Mesendoderm (in vitro differentiated cells): Measurements from ENCODE around the gene TBCD.

Experiments
- DNase-seq: peaks from one replicate; pipeline ENCODE4 v3.0.0; 2013
- H2AK5ac ChIP-seq: 2 replicates; pipeline ENCODE4 v1.6.1; 2013; ENCODE audit warnings: low read length, inconsistent platforms
- H2BK120ac ChIP-seq: 2 replicates; pipeline ENCODE4 v1.6.1; 2013; ENCODE audit warnings: low read depth, mild to moderate bottlenecking, low read length, moderate library complexity, mixed read lengths
- H2BK15ac ChIP-seq: replicated peaks from 2 replicates; pipeline ENCODE4 v1.6.1; 2013; ENCODE audit warnings: low read depth, mild to moderate bottlenecking, moderate library complexity
- H2BK5ac ChIP-seq: 2 replicates; pipeline ENCODE4 v1.6.1; 2013; ENCODE audit warnings: low read length, inconsistent platforms
- H3K18ac ChIP-seq: 2 replicates; pipeline ENCODE4 v1.6.1; 2013; ENCODE audit warnings: mild to moderate bottlenecking, low read length, mixed read lengths
- H3K23ac ChIP-seq: one replicate; pipeline ENCODE4 v1.6.1; 2013; ENCODE audit warnings: low read length
- H3K27ac ChIP-seq: 2 replicates; pipeline ENCODE4 v1.5.1; 2013; ENCODE audit warnings: low read depth, mild to moderate bottlenecking, inconsistent platforms, low read length, moderate library complexity
- H3K27me3 ChIP-seq: 2 replicates; pipeline ENCODE4 v1.6.1; 2013; ENCODE audit warnings: low read length, control low read depth, mild to moderate bottlenecking, inconsistent platforms; ENCODE audit not compliant: insufficient read depth, poor library complexity
- H3K36me3 ChIP-seq: 2 replicates; pipeline ENCODE4 v1.6.1; 2013; ENCODE audit warnings: low read length, inconsistent platforms; ENCODE audit not compliant: control insufficient read depth, insufficient read depth
- H3K4ac ChIP-seq: one replicate; pipeline ENCODE4 v1.6.1; 2013; ENCODE audit warnings: low read depth, mild to moderate bottlenecking, low read length, moderate library complexity
- H3K4me1 ChIP-seq: 2 replicates; pipeline ENCODE4 v1.6.1; 2013; ENCODE audit warnings: low read depth, low read length, inconsistent platforms; ENCODE audit not compliant: control insufficient read depth
- H3K4me2 ChIP-seq: 2 replicates; pipeline ENCODE4 v1.6.1; 2013; ENCODE audit warnings: low read length
- H3K4me3 ChIP-seq: 2 replicates; pipeline ENCODE4 v1.5.1; 2013; ENCODE audit warnings: mild to moderate bottlenecking, low read length
- H3K56ac ChIP-seq: one replicate; pipeline ENCODE4 v1.6.1; 2013; ENCODE audit warnings: low read length
- H3K79me1 ChIP-seq: 2 replicates; pipeline ENCODE4 v1.6.1; 2013; ENCODE audit warnings: low read length, inconsistent platforms
- H3K79me2 ChIP-seq: 2 replicates; pipeline ENCODE4 v1.6.1; 2013; ENCODE audit warnings: mild to moderate bottlenecking, low read length; ENCODE audit not compliant: control insufficient read depth, insufficient read depth
- H3K9ac ChIP-seq: 2 replicates; pipeline ENCODE4 v1.6.1; 2013; ENCODE audit warnings: low read length, inconsistent platforms
- H4K5ac ChIP-seq: one replicate; pipeline ENCODE4 v1.6.1; 2013; ENCODE audit warnings: low read length
- H4K8ac ChIP-seq: one replicate; pipeline ENCODE4 v1.6.1; 2013; ENCODE audit warnings: low read depth, mild to moderate bottlenecking, control low read depth, low read length, moderate library complexity
- WGBS: extraction: QIAGEN DNeasy Blood & Tissue Kit; methylation state at CpG from one replicate; pipeline ENCODE4 v1.1.7; 2013; ENCODE audit warnings: low lambda C conversion rate, missing lambda C conversion rate; ENCODE audit not compliant: insufficient coverage; ENCODE audit errors: extremely low coverage; 5-methylcytosine and 5-hydroxymethylcytosine counted together

The TBCD gene

DNA sequence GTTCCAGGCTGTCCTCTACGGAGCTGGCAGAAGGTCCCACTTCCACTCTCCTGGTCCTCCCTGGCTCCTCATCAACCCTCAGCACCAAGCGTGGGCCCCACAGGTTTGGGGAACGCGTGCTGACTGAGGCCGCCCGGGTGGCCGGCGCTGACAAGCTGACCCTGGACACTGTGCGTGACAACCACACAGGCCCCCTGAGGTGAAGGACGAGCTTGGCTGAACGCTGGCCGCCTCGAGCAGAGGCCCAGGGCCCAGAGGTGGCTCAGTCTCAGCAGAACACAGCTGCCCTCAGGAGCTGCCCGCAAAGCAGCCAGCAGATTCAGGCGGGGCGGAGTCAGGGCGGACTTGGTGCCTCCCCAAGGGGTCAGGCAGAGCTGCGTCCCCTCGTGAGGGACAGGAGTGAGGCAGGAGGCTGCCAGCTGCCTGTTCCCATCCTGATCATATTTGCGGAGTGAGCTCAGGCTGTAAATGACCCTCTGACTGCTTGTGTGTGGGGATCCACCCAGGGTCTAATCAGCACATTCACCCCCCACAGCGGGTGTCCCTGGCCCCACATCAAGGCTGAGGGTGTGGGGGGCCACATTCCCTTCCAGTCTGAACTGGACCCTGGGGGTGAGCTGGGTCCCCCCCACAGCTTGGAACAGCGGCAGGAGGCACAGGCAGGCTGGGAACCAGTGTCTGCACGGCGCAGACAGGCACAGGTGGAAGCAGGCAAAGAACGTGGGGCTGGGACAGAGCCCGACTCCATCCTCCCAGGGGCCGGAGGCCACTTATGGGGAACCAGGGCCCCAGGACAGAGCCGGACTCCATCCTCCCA lies 222.5 kb downstream of the TBCD start:
- no peak overlapping the region for H2BK15ac ChIP-seq
- no peaks in the 10 kb centered on the region for H3K79me2 ChIP-seq
- no peaks in the 10 kb centered on the region for H3K4me1 ChIP-seq
- no peak overlapping the region for H3K18ac ChIP-seq
- no peak overlapping the region for H3K4me3 ChIP-seq
- no CpG with 5 or more reads among the region's 28 CpGs for WGBS
- H3K4me2 ChIP-seq, result no peak overlapping the region
- no peak overlapping the region for H3K27ac ChIP-seq
- no peaks in the 10 kb centered on the region for H3K79me1 ChIP-seq
- H3K4ac ChIP-seq, result no peak overlapping the region
- no peak overlapping the region for H4K5ac ChIP-seq
- DNase-seq, result no peak
- no peaks in the 10 kb centered on the region for H3K36me3 ChIP-seq
- H3K23ac ChIP-seq, result no peak overlapping the region
- H3K27me3 ChIP-seq, result no peaks in the 10 kb centered on the region
- H2AK5ac ChIP-seq, result no peak overlapping the region
- no peak overlapping the region for H2BK120ac ChIP-seq
- no peak overlapping the region for H4K8ac ChIP-seq
- no peak overlapping the region for H3K56ac ChIP-seq
- H3K9ac ChIP-seq, result no peak overlapping the region
- H2BK5ac ChIP-seq, result no peak overlapping the region

DNA sequence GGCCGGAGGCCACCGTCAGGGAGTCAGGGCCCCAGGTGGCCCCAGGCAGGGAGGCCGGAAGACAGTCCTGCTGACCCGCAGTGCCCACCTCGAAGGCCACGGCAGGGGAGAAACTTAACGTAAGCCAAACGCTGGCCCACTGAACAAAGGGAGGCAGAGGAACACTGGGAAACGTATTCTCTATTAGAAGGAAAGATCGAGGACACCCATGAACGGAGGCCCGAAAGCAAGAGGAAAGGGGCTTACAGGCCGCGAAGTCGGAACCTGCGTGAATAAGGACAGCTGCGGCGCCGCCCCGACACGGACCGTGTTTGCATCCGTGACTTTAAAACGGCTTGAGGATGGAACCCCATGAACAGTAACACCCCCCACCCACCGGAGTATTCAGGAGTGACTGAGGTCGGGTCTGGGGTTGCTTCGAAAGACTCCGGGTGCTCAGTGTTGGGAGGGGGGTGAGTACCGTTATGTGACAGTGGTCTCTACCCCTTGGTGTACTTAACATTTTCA lies 225.2 kb downstream of the TBCD start:
- no peak overlapping the region for H3K56ac ChIP-seq
- no peaks in the 10 kb centered on the region for H3K79me1 ChIP-seq
- no peak overlapping the region for H4K5ac ChIP-seq
- H2BK5ac ChIP-seq, result no peak overlapping the region
- no peaks in the 10 kb centered on the region for H3K4me1 ChIP-seq
- no peak overlapping the region for H3K18ac ChIP-seq
- no peak overlapping the region for H2BK120ac ChIP-seq
- H4K8ac ChIP-seq, result no peak overlapping the region
- no peak overlapping the region for H3K27ac ChIP-seq
- H3K36me3 ChIP-seq, result no peaks in the 10 kb centered on the region
- WGBS, result no CpG with 5 or more reads among the region's 29 CpGs
- no peaks in the 10 kb centered on the region for H3K27me3 ChIP-seq
- no peak overlapping the region for H2BK15ac ChIP-seq
- no peak overlapping the region for H3K9ac ChIP-seq
- DNase-seq, result no peak
- no peak overlapping the region for H3K4ac ChIP-seq
- H3K79me2 ChIP-seq, result no peaks in the 10 kb centered on the region
- no peak overlapping the region for H3K4me3 ChIP-seq
- no peak overlapping the region for H3K4me2 ChIP-seq
- H3K23ac ChIP-seq, result no peak overlapping the region
- no peak overlapping the region for H2AK5ac ChIP-seq

DNA sequence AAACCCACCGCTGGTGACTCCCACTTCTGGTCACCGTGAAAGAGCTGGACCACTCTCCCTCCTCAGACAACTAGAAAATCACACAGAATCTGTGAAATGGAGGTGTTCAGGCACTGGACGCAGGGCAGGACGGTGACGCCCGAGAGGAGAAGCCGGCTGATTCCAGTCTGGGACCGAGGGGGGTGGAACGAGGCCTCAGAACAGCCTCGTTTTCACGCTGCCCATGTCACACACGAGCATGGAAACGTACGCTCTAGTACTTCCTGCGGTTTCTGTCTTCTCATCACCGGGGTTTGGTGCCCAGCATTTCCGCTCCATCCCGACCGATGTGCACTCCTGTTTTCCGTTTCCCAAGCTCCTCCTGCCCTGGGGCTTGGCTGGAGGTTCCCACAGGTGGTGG lies 225.7 kb downstream of the TBCD start:
- Histone ChIP-seq H2AK5ac (no peak overlapping the region), H3K79me2 (no peaks in the 10 kb centered on the region), H3K27me3 (no peaks in the 10 kb centered on the region), H3K27ac (no peak overlapping the region), H3K23ac (no peak overlapping the region), H3K56ac (no peak overlapping the region), H3K18ac (no peak overlapping the region), H3K4me3 (no peak overlapping the region), H3K4me1 (no peaks in the 10 kb centered on the region), H3K9ac (no peak overlapping the region), H2BK15ac (no peak overlapping the region), H3K4me2 (no peak overlapping the region), H4K8ac (no peak overlapping the region), H3K79me1 (no peaks in the 10 kb centered on the region), H4K5ac (no peak overlapping the region), H3K4ac (no peak overlapping the region), H3K36me3 (no peaks in the 10 kb centered on the region), H2BK5ac (no peak overlapping the region), H2BK120ac (no peak overlapping the region)
- WGBS, result no CpG with 5 or more reads among the region's 20 CpGs
- no peak for DNase-seq

DNA sequence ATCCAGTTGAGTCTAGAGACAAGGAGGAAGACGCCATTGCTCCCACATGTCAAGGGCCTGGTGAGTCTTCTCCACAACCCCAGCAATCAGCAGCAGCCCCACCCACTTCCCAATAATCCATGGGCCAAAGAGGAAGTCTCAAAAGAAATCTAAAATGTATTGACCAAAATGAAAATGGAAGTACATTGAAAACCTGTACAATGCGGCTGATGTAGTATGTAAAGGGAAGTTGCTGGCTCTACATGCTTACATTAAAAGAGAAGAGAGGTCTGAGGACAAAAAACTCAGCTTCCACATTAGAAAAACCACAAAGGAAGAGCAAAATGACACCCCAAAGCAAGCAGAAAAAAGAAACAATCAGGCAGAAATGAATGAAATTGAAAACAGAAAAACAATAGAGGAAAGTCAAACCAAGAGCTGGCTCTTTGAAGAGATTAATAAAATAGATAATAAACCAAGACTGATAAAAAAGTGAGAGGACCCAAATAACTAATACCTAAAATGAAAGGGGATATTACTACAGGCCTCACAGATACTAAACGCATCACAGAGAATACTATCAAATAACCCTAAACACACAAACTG lies 227.0 kb downstream of the TBCD start:
- Histone ChIP-seq H3K79me2 (no peaks in the 10 kb centered on the region), H3K4ac (no peak overlapping the region), H3K27ac (no peak overlapping the region), H3K4me3 (no peak overlapping the region), H3K23ac (no peak overlapping the region), H3K4me1 (no peaks in the 10 kb centered on the region), H3K18ac (no peak overlapping the region), H2AK5ac (no peak overlapping the region), H3K79me1 (no peaks in the 10 kb centered on the region), H3K56ac (no peak overlapping the region), H3K36me3 (no peaks in the 10 kb centered on the region), H2BK15ac (no peak overlapping the region), H3K4me2 (no peak overlapping the region), H3K27me3 (no peaks in the 10 kb centered on the region), H3K9ac (no peak overlapping the region), H4K5ac (no peak overlapping the region), H2BK120ac (no peak overlapping the region), H4K8ac (no peak overlapping the region), H2BK5ac (no peak overlapping the region)
- no CpG with 5 or more reads among the region's 3 CpGs for WGBS
- no peak for DNase-seq

DNA sequence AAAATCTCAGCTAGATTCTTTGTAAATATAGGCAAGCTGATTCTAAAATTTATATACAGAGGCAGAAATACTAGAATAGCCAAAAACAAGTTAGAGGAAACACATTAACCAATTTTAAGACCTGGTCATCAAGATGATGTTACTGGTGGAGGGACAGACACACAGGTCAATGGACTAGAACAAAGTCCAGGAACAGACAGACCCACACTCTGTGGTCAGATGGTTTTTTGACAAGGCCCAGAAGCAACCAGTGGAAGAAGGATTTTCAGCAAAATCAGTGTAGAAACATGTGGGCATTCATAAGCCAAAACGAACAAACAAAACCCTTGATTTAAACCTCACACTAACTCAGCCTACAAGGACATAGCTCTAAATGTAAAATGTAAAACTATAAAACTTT lies 227.9 kb downstream of the TBCD start:
- H3K18ac ChIP-seq, result no peak overlapping the region
- no peak overlapping the region for H2BK15ac ChIP-seq
- no peaks in the 10 kb centered on the region for H3K79me1 ChIP-seq
- no peaks in the 10 kb centered on the region for H3K27me3 ChIP-seq
- H3K56ac ChIP-seq, result no peak overlapping the region
- no peak overlapping the region for H3K27ac ChIP-seq
- no peak overlapping the region for H2AK5ac ChIP-seq
- no peak overlapping the region for H4K8ac ChIP-seq
- H3K23ac ChIP-seq, result no peak overlapping the region
- H3K4me1 ChIP-seq, result no peaks in the 10 kb centered on the region
- no peak overlapping the region for H2BK120ac ChIP-seq
- no CpG with 5 or more reads among the region's 1 CpG for WGBS
- no peak overlapping the region for H3K4me2 ChIP-seq
- DNase-seq, result no peak
- no peak overlapping the region for H3K4ac ChIP-seq
- H4K5ac ChIP-seq, result no peak overlapping the region
- H3K4me3 ChIP-seq, result no peak overlapping the region
- no peak overlapping the region for H3K9ac ChIP-seq
- no peak overlapping the region for H2BK5ac ChIP-seq
- no peaks in the 10 kb centered on the region for H3K79me2 ChIP-seq
- H3K36me3 ChIP-seq, result no peaks in the 10 kb centered on the region
